ENCODE data around the gene GSE1. TPM values are rescaled to one million over a fixed set of nuclear protein-coding genes. Genes with fewer than 3 reads are reported as not detected.

The GSE1 gene
- total RNA-seq, 1 donor from 2014 or later: 101 TPM

GRCh38 chr16:85724126-85724879 lies 111.2 kb downstream of the GSE1 start:
- Mint-ChIP-seq H3K27me3 (peaks cover 3% of the 10 kb centered on the region), H3K27ac (no peak overlapping the region), H3K4me1 (ENCODE audit: unreplicated experiment) (peaks cover under 1% of the 10 kb centered on the region), H3K36me3 (no peaks in the 10 kb centered on the region), H3K9me3 (no peaks in the 10 kb centered on the region), H3K4me3 (no peak overlapping the region)
- TF ChIP-seq CTCF (conservative IDR thresholded peaks at IDR 0.05): no peak
- no peak for DNase-seq (ENCODE audit: extremely low spot score, unreplicated experiment)

DNA sequence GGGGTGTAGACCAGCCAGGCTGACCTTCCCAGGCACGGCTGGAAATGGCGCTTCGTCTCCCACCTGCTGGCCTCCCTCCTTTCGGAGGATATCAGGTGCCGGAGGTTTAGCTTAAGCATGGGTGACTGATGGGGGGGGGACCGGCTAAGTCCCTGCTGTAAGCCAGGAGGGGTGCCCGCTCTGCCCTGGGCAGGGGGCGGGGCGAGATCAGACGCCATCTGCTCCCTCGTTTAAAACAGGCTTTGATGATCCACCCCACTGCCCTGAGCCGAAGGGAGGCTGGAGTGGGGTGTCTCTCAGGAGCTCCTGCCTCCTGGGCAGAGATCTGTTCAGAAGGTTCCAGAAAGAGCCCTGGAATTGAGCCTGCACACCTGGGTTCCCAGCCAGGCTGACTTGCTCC lies 111.8 kb downstream of the GSE1 start:
- Mint-ChIP-seq H3K27ac (no peak overlapping the region), H3K4me3 (no peak overlapping the region), H3K9me3 (no peaks in the 10 kb centered on the region), H3K4me1 (ENCODE audit: unreplicated experiment) (peaks cover 5% of the 10 kb centered on the region), H3K36me3 (no peaks in the 10 kb centered on the region), H3K27me3 (peaks cover 3% of the 10 kb centered on the region)
- no peak for DNase-seq (ENCODE audit: extremely low spot score, unreplicated experiment)
- TF ChIP-seq CTCF (conservative IDR thresholded peaks at IDR 0.05): no peak

Other genes starting within 250 kb of the GSE1 start
- 13.7 and 39.9 TPM in 2 replicates for gene GINS2, start 75.6 kb downstream of the GSE1 start, total RNA-seq (ENCODE audit: low replicate concordance)
- 3.1 and 4.9 TPM in 2 replicates for gene C16orf74, start 137.8 kb downstream of the GSE1 start, total RNA-seq (ENCODE audit: low replicate concordance)
- 34.8 and 41.4 TPM in 2 replicates for gene EMC8, start 186.2 kb downstream of the GSE1 start, total RNA-seq (ENCODE audit: low replicate concordance)
- gene COX4I1, start 186.4 kb downstream of the GSE1 start, total RNA-seq (ENCODE audit: low replicate concordance): 524 and 674 TPM in 2 replicates

All from type B pancreatic cell (in vitro differentiated cells).